AG09309 (cell line): ENCODE measurements around the gene RPP25L.

ENCODE experiments used
- DNase-seq: peaks from one replicate; pipeline ENCODE4 v3.0.0-alpha.2; 2010; ENCODE audit warnings: low read depth
- H3K4me3 ChIP-seq: 2 replicates; pipeline ENCODE4 v1.5.1; 2011; ENCODE audit warnings: mild to moderate bottlenecking, low read depth, low read length, moderate library complexity; ENCODE audit not compliant: control insufficient read depth
- TF ChIP-seq, protein P1 (sequence below): IDR thresholded peaks from 2 replicates; pipeline ENCODE4 v1.5.1; 2011; ENCODE audit warnings: mild to moderate bottlenecking, low read depth, low read length, inconsistent platforms; ENCODE audit not compliant: insufficient read depth, control insufficient read depth; ENCODE audit errors: missing control alignments

RPP25L gene

DNA sequence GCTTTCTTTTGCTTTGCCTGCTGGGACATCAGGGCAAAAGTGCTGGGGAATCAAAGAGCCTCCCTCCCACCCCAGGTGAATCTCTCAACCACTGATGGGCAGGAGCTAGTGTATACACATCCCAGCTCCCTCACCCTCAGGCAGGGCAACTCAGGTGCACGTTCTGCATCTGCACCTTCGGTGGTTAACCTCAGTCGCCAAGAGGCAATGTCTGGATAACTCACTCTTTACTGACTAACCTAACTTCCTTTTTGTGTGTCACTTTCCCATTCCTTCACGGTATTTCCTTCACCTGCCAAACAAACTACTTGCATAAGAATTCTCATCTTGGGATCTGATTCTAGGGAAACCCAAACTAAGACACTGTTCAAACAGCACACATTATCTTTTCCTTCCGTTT lies 48.6 kb downstream of the RPP25L start:
- DNase-seq, result no peak
- no peak overlapping the region for H3K4me3 ChIP-seq
- TF ChIP-seq, protein P1, sequence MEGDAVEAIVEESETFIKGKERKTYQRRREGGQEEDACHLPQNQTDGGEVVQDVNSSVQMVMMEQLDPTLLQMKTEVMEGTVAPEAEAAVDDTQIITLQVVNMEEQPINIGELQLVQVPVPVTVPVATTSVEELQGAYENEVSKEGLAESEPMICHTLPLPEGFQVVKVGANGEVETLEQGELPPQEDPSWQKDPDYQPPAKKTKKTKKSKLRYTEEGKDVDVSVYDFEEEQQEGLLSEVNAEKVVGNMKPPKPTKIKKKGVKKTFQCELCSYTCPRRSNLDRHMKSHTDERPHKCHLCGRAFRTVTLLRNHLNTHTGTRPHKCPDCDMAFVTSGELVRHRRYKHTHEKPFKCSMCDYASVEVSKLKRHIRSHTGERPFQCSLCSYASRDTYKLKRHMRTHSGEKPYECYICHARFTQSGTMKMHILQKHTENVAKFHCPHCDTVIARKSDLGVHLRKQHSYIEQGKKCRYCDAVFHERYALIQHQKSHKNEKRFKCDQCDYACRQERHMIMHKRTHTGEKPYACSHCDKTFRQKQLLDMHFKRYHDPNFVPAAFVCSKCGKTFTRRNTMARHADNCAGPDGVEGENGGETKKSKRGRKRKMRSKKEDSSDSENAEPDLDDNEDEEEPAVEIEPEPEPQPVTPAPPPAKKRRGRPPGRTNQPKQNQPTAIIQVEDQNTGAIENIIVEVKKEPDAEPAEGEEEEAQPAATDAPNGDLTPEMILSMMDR, result no peak

DNA sequence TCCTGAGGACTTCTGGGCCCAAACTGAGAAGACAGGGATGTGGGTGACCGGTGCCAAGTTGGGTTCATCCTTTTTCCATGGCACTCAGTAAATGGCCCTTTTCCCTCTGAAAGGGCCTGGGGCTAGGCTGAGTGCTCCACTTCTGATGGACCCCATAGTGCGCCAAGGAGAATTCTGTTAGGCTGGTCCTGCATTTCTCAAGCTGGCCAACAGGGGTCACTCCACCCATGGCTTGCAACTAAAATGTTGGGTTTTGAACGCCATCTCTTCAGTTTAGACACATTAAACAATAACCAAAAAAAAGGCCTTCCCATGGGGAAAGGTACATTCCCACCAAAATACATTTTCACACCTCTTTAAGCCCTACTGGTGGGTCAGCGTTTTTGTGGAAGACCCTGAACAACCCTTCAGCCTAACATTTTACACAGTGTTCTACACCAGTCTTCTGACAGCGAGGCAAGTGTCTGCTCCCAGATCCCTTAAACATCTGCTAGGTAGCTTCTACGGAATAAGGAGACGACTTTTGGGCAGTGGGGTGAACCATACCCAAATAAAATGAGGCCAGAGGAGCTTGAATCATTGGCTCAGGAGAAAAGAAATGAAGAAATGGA lies 49.7 kb downstream of the RPP25L start:
- DNase-seq, result no peak
- TF ChIP-seq, protein P1, result peak; percentile 39
- H3K4me3 ChIP-seq, result no peak overlapping the region

DNA sequence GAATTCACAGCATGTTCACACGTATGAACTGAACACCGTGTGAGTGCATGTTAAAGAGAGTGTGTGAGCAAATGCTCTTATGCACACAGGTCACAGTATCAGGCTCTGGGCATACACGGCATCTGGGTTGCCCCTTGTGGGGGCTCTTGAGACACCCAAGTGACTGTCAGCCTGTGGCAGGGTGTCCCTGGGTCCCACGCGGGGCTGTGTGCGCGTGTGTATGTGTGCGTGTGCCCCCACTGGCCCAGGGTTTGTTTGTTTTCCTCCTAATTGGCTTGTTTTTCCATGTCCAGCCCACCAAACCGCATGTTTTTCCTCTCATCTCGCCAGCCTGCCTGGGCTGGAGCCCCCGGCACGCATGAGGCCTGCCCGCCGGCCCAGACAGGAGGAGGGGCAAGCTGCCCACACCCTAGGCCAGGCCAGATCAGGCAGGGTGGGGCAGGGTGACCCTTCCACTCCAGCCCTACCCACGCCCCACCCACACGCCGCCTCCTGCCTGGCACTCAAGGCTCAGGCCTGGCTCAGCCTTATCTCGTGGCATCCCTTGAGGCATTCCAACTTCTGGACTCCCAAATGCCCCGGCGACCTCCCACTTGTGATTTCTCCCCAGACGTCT lies 51.2 kb downstream of the RPP25L start:
- TF ChIP-seq, protein P1, result no peak
- H3K4me3 ChIP-seq, result no peak overlapping the region
- DNase-seq, result no peak
